NCI-H2107 treated with DMSO at 0.1 percent for 48 hours (cell line): ENCODE data around the gene GOLGB1.
A peak's percentile ranks its signal among the peaks of the same experiment; 100 is the strongest.
"Not testable (repeated sequence)": the region's sequence is repeated elsewhere in the genome, so short reads cannot be mapped to it uniquely, and the experiment has no call there.

ENCODE experiments used
- DNase-seq: peaks from one replicate; lab custom pipeline; 2025; ENCODE audit not compliant: unreplicated experiment; lab: John Stamatoyannopoulos, UW

GOLGB1 gene

GRCh38 chr3:121749276-121750086 lies at the start of gene GOLGB1:
Gene GOLGB1 (minus strand): TSS chr3:121749741. CDS start chr3:121730971, 18,770 bp downstream.
- DNase-seq, result peak; percentile 99

- DNase-seq, result no peak
Measured at GRCh38 chr3:121796970-121797369, 47.4 kb upstream of the GOLGB1 start.

GRCh38 chr3:121794264-121794983 lies 44.9 kb upstream of the GOLGB1 start:
- DNase-seq, result no peak

GRCh38 chr3:121793078-121793477 lies 43.5 kb upstream of the GOLGB1 start:
- no peak for DNase-seq

GRCh38 chr3:121786485-121786884 lies 36.9 kb upstream of the GOLGB1 start:
- DNase-seq, result no peak

GRCh38 chr3:121782784-121783183 lies 33.2 kb upstream of the GOLGB1 start:
- not testable (repeated sequence) for DNase-seq

GRCh38 chr3:121781611-121782010 lies 32.1 kb upstream of the GOLGB1 start:
- no peak for DNase-seq

- DNase-seq, result not testable (repeated sequence)
Measured at GRCh38 chr3:121775095-121775494, 25.6 kb upstream of the GOLGB1 start.

- DNase-seq, result no peak
Measured at GRCh38 chr3:121769246-121769645, 19.7 kb upstream of the GOLGB1 start.

GRCh38 chr3:121768452-121768851 lies 18.9 kb upstream of the GOLGB1 start:
- no peak for DNase-seq

- DNase-seq, result no peak
Measured at GRCh38 chr3:121759541-121760202, 10.1 kb upstream of the GOLGB1 start.

GRCh38 chr3:121758727-121759450 lies 9.3 kb upstream of the GOLGB1 start:
- DNase-seq, result no peak

GRCh38 chr3:121757812-121758545 lies 8.4 kb upstream of the GOLGB1 start:
- no peak for DNase-seq

- no peak for DNase-seq
Measured at GRCh38 chr3:121757087-121757811, 7.7 kb upstream of the GOLGB1 start.

- no peak for DNase-seq
Measured at GRCh38 chr3:121752772-121753171, 3.2 kb upstream of the GOLGB1 start.

GRCh38 chr3:121752261-121752660 lies 2.7 kb upstream of the GOLGB1 start:
- no peak for DNase-seq

GRCh38 chr3:121750087-121750415 lies 510 bp upstream of the GOLGB1 start:
- DNase-seq, result no peak

GRCh38 chr3:121748680-121749275 lies 763 bp downstream of the GOLGB1 start:
- no peak for DNase-seq

GRCh38 chr3:121747976-121748375 lies 1.6 kb downstream of the GOLGB1 start:
- no peak for DNase-seq
